GM19468 (cell line): Measurements from ENCODE around the gene LARGE1.
"Not testable (repeated sequence)": the region's sequence is repeated elsewhere in the genome, so short reads cannot be mapped to it uniquely, and the experiment has no call there.

Experiments
- ATAC-seq: cut with Tn5 transposase; IDR thresholded peaks from one replicate; pipeline ENCODE4 v1.9.1; 2021; ENCODE audit warnings: mild to moderate bottlenecking, moderate library complexity, moderate number of reproducible peaks; ENCODE audit not compliant: unreplicated experiment; ENCODE audit errors: extremely low read depth

LARGE1 gene

GRCh38 chr22:33415401-33415800 lies 504.9 kb downstream of the LARGE1 start:
- ATAC-seq = no peak

GRCh38 chr22:33409079-33409478 lies 511.2 kb downstream of the LARGE1 start:
- ATAC-seq = no peak

GRCh38 chr22:33405194-33405593 lies 515.1 kb downstream of the LARGE1 start:
- no peak for ATAC-seq

- no peak for ATAC-seq
Measured at GRCh38 chr22:33404723-33405122, 515.6 kb downstream of the LARGE1 start.

- ATAC-seq = no peak
Measured at GRCh38 chr22:33402325-33402724, 518.0 kb downstream of the LARGE1 start.

GRCh38 chr22:33401291-33401690 lies 519.0 kb downstream of the LARGE1 start:
- no peak for ATAC-seq

- no peak for ATAC-seq
Measured at GRCh38 chr22:33400891-33401290, 519.4 kb downstream of the LARGE1 start.

- ATAC-seq = no peak
Measured at GRCh38 chr22:33400061-33400840, 520.0 kb downstream of the LARGE1 start.

- no peak for ATAC-seq
Measured at GRCh38 chr22:33397381-33397907, 522.8 kb downstream of the LARGE1 start.

- ATAC-seq = no peak
Measured at GRCh38 chr22:33393432-33393831, 526.8 kb downstream of the LARGE1 start.

GRCh38 chr22:33391298-33391697 lies 529.0 kb downstream of the LARGE1 start:
- no peak for ATAC-seq

- ATAC-seq = no peak
Measured at GRCh38 chr22:33389936-33390335, 530.3 kb downstream of the LARGE1 start.

GRCh38 chr22:33386270-33386669 lies 534.0 kb downstream of the LARGE1 start:
- ATAC-seq = no peak

GRCh38 chr22:33385611-33386010 lies 534.7 kb downstream of the LARGE1 start:
- ATAC-seq = no peak

- ATAC-seq = no peak
Measured at GRCh38 chr22:33382436-33382835, 537.8 kb downstream of the LARGE1 start.

GRCh38 chr22:33381531-33382406 lies 538.5 kb downstream of the LARGE1 start:
- ATAC-seq = no peak

- ATAC-seq = no peak
Measured at GRCh38 chr22:33380789-33381530, 539.3 kb downstream of the LARGE1 start.

- ATAC-seq = no peak
Measured at GRCh38 chr22:33379836-33380235, 540.4 kb downstream of the LARGE1 start.

- no peak for ATAC-seq
Measured at GRCh38 chr22:33372875-33373274, 547.4 kb downstream of the LARGE1 start.

- ATAC-seq = not testable (repeated sequence)
Measured at GRCh38 chr22:33363256-33363655, 557.0 kb downstream of the LARGE1 start.
